Melanocyte of skin (primary cell): ENCODE data around the gene ZGLP1. TPM values are rescaled to one million over a fixed set of nuclear protein-coding genes. Genes with fewer than 3 reads are reported as not detected.

Source experiments
- small RNA-seq, 2 donors: library from RNA; depleted of rRNA; stranded (forward); fragments of <200 nt; gene quantifications; one replicate each; pipeline ENCODE3, GENCODE V24; 2012
- total RNA-seq, 2 donors: library from RNA; depleted of rRNA; stranded (reverse); fragments of >200 nt; gene quantifications; 2 replicates each; pipeline ENCODE4 v1.2.3, GENCODE V29; 2012

Gene ZGLP1
- total RNA-seq = under 1 TPM; 0.33 to 0.34 TPM

GRCh38 chr19:10309423-10309822 lies at the start of gene ZGLP1:
ZGLP1 (minus strand) TSS chr19:10309815.

GRCh38 chr19:10339380-10339960 lies 29.9 kb upstream of the ZGLP1 start, which contains the start of gene ICAM3:
ICAM3 (minus strand) TSS chr19:10339624; CDS start chr19:10339614, 10 bp downstream.

DNA sequence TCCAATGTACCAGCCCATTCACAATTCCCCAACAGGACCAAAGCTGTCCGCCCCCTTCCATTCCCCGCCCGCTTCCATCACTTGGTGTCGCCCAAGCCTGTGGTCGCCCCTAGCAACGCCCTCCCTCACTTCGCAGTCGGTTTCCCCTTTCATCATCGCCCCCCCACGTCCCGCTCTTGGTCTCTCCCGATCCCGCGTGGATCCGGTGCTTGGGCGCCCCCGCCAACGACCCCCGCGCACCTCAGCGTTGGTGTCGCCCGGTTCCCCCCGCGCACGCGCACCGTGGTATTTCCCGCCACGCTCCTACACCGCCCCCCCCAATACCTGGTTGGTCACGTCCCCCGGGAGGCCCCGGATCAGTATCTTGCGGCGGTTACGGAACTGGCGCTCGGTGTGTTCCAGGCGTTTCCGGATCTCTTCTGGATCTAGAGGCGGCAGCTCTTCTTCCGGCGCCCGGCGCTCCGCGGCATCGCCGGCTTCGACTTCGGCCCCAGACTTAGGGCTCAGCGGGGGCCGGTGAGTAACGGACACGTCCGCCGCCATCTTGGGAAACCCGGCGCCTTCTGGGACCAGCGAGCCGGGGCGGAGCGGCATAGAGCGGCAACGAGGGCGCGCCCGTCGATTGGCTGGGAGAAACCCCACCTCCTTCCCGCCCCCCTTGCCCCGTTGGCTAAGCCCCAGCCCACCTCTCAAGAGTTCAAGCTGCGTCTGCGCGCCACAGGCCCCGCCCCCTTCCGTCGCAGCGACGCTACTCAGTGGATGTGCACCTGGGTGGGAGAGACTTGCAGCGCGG lies 23.5 kb upstream of the ZGLP1 start, which contains the start of gene RAVER1:
Gene RAVER1 (minus strand): TSS at position 565 of the 793 bp plus-strand sequence. CDS start 22 bp downstream, at position 543.

DNA sequence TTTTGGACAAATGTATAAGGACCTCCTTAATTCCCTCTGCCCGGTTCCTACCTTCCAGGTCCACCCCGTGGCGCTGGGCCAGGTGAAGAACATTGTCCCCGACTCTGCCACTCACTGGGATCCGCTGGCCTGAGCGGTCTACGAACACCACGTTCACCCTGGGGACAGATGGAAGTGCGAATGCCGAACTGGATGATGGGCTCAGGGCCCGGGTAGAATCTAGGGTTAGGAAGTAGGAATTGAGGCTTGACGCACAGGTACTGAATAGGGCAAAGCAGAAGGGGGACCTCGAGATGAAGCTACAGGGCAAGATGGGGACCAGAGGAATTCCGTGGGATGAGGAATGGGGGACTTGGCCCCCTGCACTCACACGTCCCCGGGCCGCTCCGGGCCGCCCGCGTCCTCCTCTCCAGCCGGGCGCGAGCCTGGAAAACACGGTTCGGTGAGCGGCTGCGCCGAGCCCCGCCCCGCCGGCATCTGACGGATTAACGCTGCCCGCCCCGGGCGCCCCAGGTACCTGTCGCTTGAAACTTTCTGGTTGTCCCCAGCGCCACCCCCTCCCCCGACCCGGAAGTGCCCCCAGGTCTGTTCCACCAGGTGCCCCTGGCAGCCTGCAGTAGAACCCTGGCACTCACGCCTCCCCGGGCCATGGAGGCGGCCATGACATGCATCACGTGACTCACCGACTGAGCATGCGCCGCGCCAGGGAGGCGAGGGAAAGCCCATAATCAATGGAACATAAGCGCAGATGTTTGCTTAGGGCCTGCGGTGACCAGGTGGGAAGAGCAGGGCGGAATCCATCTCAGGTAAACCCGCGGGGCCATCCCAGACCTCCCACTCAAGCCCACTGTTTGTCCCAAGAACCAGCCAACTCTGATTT lies 6.0 kb upstream of the ZGLP1 start, which contains the start of gene FDX2:
Gene FDX2 (minus strand): TSS at position 681 of the 880 bp plus-strand sequence. CDS start 19 bp downstream, at position 662.

DNA sequence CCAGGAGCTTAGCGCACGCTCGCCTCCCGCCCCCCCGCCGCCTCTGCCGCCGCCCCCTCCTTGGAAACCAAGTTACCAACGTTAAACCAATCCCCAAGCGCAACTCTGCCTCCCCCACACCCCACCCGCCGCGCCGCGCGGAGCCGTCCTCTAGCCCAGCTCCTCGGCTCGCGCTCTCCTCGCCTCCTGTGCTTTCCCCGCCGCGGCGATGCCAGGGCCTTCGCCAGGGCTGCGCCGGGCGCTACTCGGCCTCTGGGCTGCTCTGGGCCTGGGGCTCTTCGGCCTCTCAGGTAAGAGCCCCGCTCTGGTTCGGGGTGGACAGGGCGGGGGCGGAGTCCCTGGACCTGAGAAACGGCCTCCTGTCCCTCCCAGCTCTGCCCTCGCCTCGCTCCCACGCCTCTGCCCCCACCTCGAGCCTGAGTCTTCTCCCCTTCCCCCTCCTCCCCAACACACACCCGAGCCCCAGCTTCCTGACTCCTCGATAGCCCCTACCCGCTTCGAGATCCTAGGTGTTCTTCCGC lies 19.7 kb downstream of the ZGLP1 start, which contains the start of gene ICAM5:
Gene ICAM5 (plus strand): TSS at position 117 of the 521 bp plus-strand sequence. CDS start 92 bp downstream, at position 209.

GRCh38 chr19:10286803-10287737 lies 22.5 kb downstream of the ZGLP1 start, which contains the start of gene ICAM4:
ICAM4 (plus strand) TSS chr19:10286955; CDS start chr19:10287013, 58 bp downstream.

GRCh38 chr19:10270616-10271394 lies 38.8 kb downstream of the ZGLP1 start, which contains the start of gene ICAM1:
ICAM1 (plus strand) TSS chr19:10271120; CDS start chr19:10271160, 40 bp downstream.

Small RNA genes lying within 50 kb of the gene (small RNA-seq; reads per million reads assigned to genes)
- gene AC011511.1 (0 reads per million in 2 donors), gene AC011511.4 (0 reads per million in 2 donors)

Other genes with a start within 250 kb of the ZGLP1 start
- gene SHFL, start 223.5 kb downstream of the ZGLP1 start, total RNA-seq = 100 to 1,000 TPM in 1 of 2 donors, 10 to 100 TPM in 1; 94.9 to 121 TPM
- under 1 TPM in 1 of 2 donors, not detected in 1; 0.34 TPM for gene ANGPTL6, start 207.1 kb downstream of the ZGLP1 start, total RNA-seq
- gene PPAN, start 203.5 kb downstream of the ZGLP1 start, total RNA-seq = 10 to 100 TPM; 28.6 to 51.6 TPM
- 1 to 10 TPM; 1.4 to 2.0 TPM for gene P2RY11, start 198.1 kb downstream of the ZGLP1 start, total RNA-seq
- 100 to 1,000 TPM; 192 to 322 TPM for gene EIF3G, start 189.9 kb downstream of the ZGLP1 start, total RNA-seq
- 10 to 100 TPM; 30.6 to 78.9 TPM for gene DNMT1, start 114.9 kb downstream of the ZGLP1 start, total RNA-seq
- 10 to 100 TPM in 1 of 2 donors, 1 to 10 TPM in 1; 10.0 to 15.3 TPM for gene S1PR2, start 78.5 kb downstream of the ZGLP1 start, total RNA-seq
- gene MRPL4, start 57.6 kb downstream of the ZGLP1 start, total RNA-seq = 10 to 100 TPM; 58.5 to 82.6 TPM
- gene ICAM1, start 38.7 kb downstream of the ZGLP1 start, total RNA-seq = 10 to 100 TPM; 52.9 to 90.2 TPM
- not detected for gene ICAM4, start 22.9 kb downstream of the ZGLP1 start, total RNA-seq
- gene ICAM5, start 19.9 kb downstream of the ZGLP1 start, total RNA-seq = under 1 TPM; under 0.01 to 0.33 TPM
- gene FDX2, start 6.2 kb upstream of the ZGLP1 start, total RNA-seq = 10 to 100 TPM in 1 of 2 donors, 1 to 10 TPM in 1; 10.0 to 13.3 TPM
- gene RAVER1, start 23.7 kb upstream of the ZGLP1 start, total RNA-seq = 10 to 100 TPM; 13.1 to 15.3 TPM
- 10 to 100 TPM in 1 of 2 donors, 1 to 10 TPM in 1; 5.5 to 10.3 TPM for gene ICAM3, start 29.8 kb upstream of the ZGLP1 start, total RNA-seq
- gene TYK2, start 70.8 kb upstream of the ZGLP1 start, total RNA-seq = 10 to 100 TPM; 69.5 to 85.6 TPM
- 100 to 1,000 TPM; 143 to 207 TPM for gene CDC37, start 93.7 kb upstream of the ZGLP1 start, total RNA-seq
- 1 to 10 TPM; 5.3 to 6.5 TPM for gene PDE4A, start 110.7 kb upstream of the ZGLP1 start, total RNA-seq
- gene KEAP1, start 193.5 kb upstream of the ZGLP1 start, total RNA-seq = 10 to 100 TPM; 67.3 to 71.6 TPM
- under 1 TPM in 1 of 2 donors, not detected in 1; under 0.01 TPM for gene S1PR5, start 207.6 kb upstream of the ZGLP1 start, total RNA-seq
- gene ATG4D, start 234.1 kb upstream of the ZGLP1 start, total RNA-seq = 10 to 100 TPM; 26.8 to 35.3 TPM